ENCODE results near the gene MSN.

GRCh38 chrX:65740909-65741308, 73.5 kb downstream of the MSN start:
- no peak for TF ChIP-seq CTCF (conservative IDR thresholded peaks at IDR 0.05; ENCODE audit: low read depth, low read length)
- TF ChIP-seq EZH2phosphoT487 (IDR thresholded peaks at IDR 0.05; ENCODE audit: borderline replicate concordance, low read length) = no peak
- no peak for TF ChIP-seq EZH2 (IDR thresholded peaks at IDR 0.05; ENCODE audit: low read length, unreplicated experiment)

Data from PC-3 (cell line).